GM12878 (cell line): ENCODE results near the gene IFI30. TPM values are rescaled to one million over a fixed set of nuclear protein-coding genes. Genes with fewer than 3 reads are reported as not detected.
A peak's percentile ranks its signal among the peaks of the same experiment; 100 is the strongest.

Experiments used
- ATAC-seq: fragments of 200-7000 bp; cut with Tn5 transposase; 3 replicates; pipeline ENCODE4 v1.9.1; 2020; ENCODE audit warnings: mild to moderate bottlenecking, moderate library complexity
- BruUV-seq: library from RNA; stranded (reverse); fragments of 400-500 nt; replicated peaks from 2 replicates; lab custom pipeline; 2021; lab: Mats Ljungman, UMichigan
- CTCF ChIA-PET: fragments of 300-600 bp; sonication (Branson Sonifier 250); formaldehyde crosslinking; extraction: SDS; loops from one replicate; lab custom pipeline; 2021; ENCODE audit warnings: inconsistent platforms; lab: Yijun Ruan, JAX
- POLR2A ChIA-PET: fragments of 350-600 bp; formaldehyde crosslinking; extraction: SDS; loops from one replicate; lab custom pipeline; 2021; ENCODE audit warnings: inconsistent platforms; lab: Charles Lee
- RAD21 ChIA-PET: fragments of 300-600 bp; sonication (Branson Sonifier 250); formaldehyde crosslinking; loops from one replicate; lab custom pipeline; 2023; ENCODE audit warnings: antibody characterized with exemption; ENCODE audit not compliant: unreplicated experiment; lab: Charles Lee
- SMC1A ChIA-PET: fragments of 300-600 bp; sonication (Branson Sonifier 250); formaldehyde crosslinking; loops from one replicate; lab custom pipeline; 2023; ENCODE audit not compliant: unreplicated experiment, uncharacterized antibody; lab: Charles Lee
- DNase-seq: peaks from one replicate; pipeline ENCODE4 v3.0.0-alpha.2; 2011; ENCODE audit warnings: low read depth, low spot score
- FAIRE-seq: peaks from 3 replicates; lab custom pipeline; 2011; peaks lifted over from hg19 to GRCh38; lab: Jason Lieb, UNC
- H2AFZ ChIP-seq: 2 replicates; pipeline ENCODE4 v1.6.0; 2011; ENCODE audit warnings: low read depth, low read length, control low read depth; ENCODE audit not compliant: control insufficient read depth
- H3K27ac ChIP-seq: 2 replicates; pipeline ENCODE4 v1.5.1; 2011; ENCODE audit warnings: control low read depth; ENCODE audit not compliant: control insufficient read depth, insufficient read depth
- H3K27me3 ChIP-seq, 2 experiments: replicated peaks in 1 of 2; 2 replicates each; pipeline versions ENCODE4 v1.6.0 to v1.6.1; 2011; ENCODE audit warnings: low read length in 1 of 2; ENCODE audit not compliant: control insufficient read depth in 2 of 2, insufficient read depth in 2 of 2
- H3K36me3 ChIP-seq, 2 experiments: 2 replicates each; pipeline ENCODE4 v1.5.1; 2011; ENCODE audit warnings: low read length in 1 of 2; ENCODE audit not compliant: control insufficient read depth in 2 of 2, insufficient read depth in 2 of 2
- H3K4me1 ChIP-seq: 2 replicates; pipeline ENCODE4 v1.6.1; 2011; ENCODE audit warnings: mild to moderate bottlenecking, low read length, moderate library complexity, mixed read lengths; ENCODE audit not compliant: control insufficient read depth, insufficient read depth
- H3K4me2 ChIP-seq: 2 replicates; pipeline ENCODE4 v1.6.0; 2011; ENCODE audit warnings: control low read depth; ENCODE audit not compliant: control insufficient read depth, insufficient read depth
- H3K4me3 ChIP-seq: fragments of 200-600 bp; sonication (generic); 2 replicates; pipeline ENCODE4 v1.5.1; 2016
- H3K79me2 ChIP-seq: 2 replicates; pipeline ENCODE4 v1.6.0; 2011; ENCODE audit warnings: low read length; ENCODE audit not compliant: control insufficient read depth, insufficient read depth
- H3K9ac ChIP-seq: 2 replicates; pipeline ENCODE4 v1.8.0; 2011; ENCODE audit warnings: low read length, control low read depth, mixed read lengths; ENCODE audit not compliant: control insufficient read depth, insufficient read depth
- H3K9me3 ChIP-seq: replicated peaks from 3 replicates; pipeline ENCODE4 v1.5.1; 2011; ENCODE audit warnings: mild to moderate bottlenecking, low read length; ENCODE audit not compliant: control insufficient read depth, insufficient read depth
- H4K20me1 ChIP-seq: 2 replicates; pipeline ENCODE4 v1.6.0; 2011; ENCODE audit not compliant: control insufficient read depth, insufficient read depth
- BMI1 ChIP-seq: fragments of 450-650 bp; IDR thresholded peaks from 2 replicates; pipeline ENCODE4 v1.6.1; 2016; ENCODE audit warnings: mild to moderate bottlenecking, moderate library complexity, borderline replicate concordance
- CHD4 ChIP-seq: fragments of 200-600 bp; sonication (generic); IDR thresholded peaks from 2 replicates; pipeline ENCODE4 v1.6.1; 2016; ENCODE audit warnings: mild to moderate bottlenecking
- JUNB ChIP-seq: IDR thresholded peaks from 2 replicates; pipeline ENCODE4 v1.6.1; 2016; ENCODE audit warnings: antibody characterized with exemption, mild to moderate bottlenecking
- MEF2B ChIP-seq: fragments of 450-650 bp; IDR thresholded peaks from 2 replicates; pipeline ENCODE4 v1.6.1; 2018; ENCODE audit warnings: mild to moderate bottlenecking, moderate library complexity; ENCODE audit not compliant: partially characterized antibody, poor library complexity, severe bottlenecking
- NFYB ChIP-seq: IDR thresholded peaks from 2 replicates; pipeline ENCODE4 v1.6.1; 2011; ENCODE audit warnings: low read depth, mild to moderate bottlenecking, low read length, improper control_type of control experiment, moderate library complexity; ENCODE audit not compliant: insufficient read depth
- POLR2A ChIP-seq: IDR thresholded peaks from 2 replicates; pipeline ENCODE4 v1.6.1; 2011; ENCODE audit warnings: low read depth, mild to moderate bottlenecking, low read length
- POLR2AphosphoS2 ChIP-seq: IDR thresholded peaks from 2 replicates; pipeline ENCODE4 v1.6.1; 2011; ENCODE audit warnings: low read depth, mild to moderate bottlenecking, low read length, improper control_type of control experiment, moderate library complexity
- POLR2AphosphoS5 ChIP-seq: IDR thresholded peaks from 2 replicates; pipeline ENCODE4 v1.6.1; 2011; ENCODE audit warnings: mild to moderate bottlenecking, low read length, inconsistent platforms
- POU2F2 ChIP-seq: IDR thresholded peaks from 3 replicates; pipeline ENCODE4 v1.6.1; 2011; ENCODE audit warnings: low read depth, mild to moderate bottlenecking, low read length, borderline replicate concordance
- RAD51 ChIP-seq: fragments of 450-650 bp; IDR thresholded peaks from 2 replicates; pipeline ENCODE4 v1.6.1; 2016; ENCODE audit warnings: moderate library complexity, mild to moderate bottlenecking, inconsistent platforms
- WGBS: methylation state at CpG from one replicate; pipeline ENCODE4 v1.1.6; 2016; ENCODE audit warnings: low lambda C conversion rate; ENCODE audit not compliant: insufficient replicate concordance, insufficient coverage; ENCODE audit errors: missing lambda C conversion rate; 5-methylcytosine and 5-hydroxymethylcytosine counted together
- in situ Hi-C: fragments of 300-500 bp; cut with MboI; formaldehyde crosslinking; loops from 9 replicates; pipeline ENCODE4 v1.14.3; 2018; ENCODE audit warnings: mixed read lengths
- intact Hi-C: fragments of 100-400 bp; cut with micrococcal nuclease; formaldehyde crosslinking; loops from one replicate; pipeline ENCODE4 v1.14.2; 2022; ENCODE audit not compliant: unreplicated experiment
- polyA plus RNA-seq, 11 experiments: library from polyadenylated mRNA; depleted of rRNA in 4 of 11; unstranded in 6 of 11; stranded (reverse) in 5 of 11; fragments of >200 nt; fragmentation: Nextera tagmentation in 4 of 11; fragmentation: Illumina TruSeq in 1 of 11; extraction: Ambion mirVana in 4 of 11; extraction: Trizol in 1 of 11; gene quantifications; 1 replicate in 1 of 11; 2 replicates in 10 of 11; pipeline versions ENCODE4 v1.2.1 to v1.2.3, GENCODE V29; 2011 to 2016; ENCODE audit warnings: inconsistent platforms in 2 of 11, missing spikeins in 2 of 11, low read depth in 1 of 11
- total RNA-seq, 4 experiments: library from RNA; depleted of rRNA in 3 of 4; stranded (reverse); fragments of >200 nt in 3 of 4; fragmentation: Illumina TruSeq in 1 of 4; extraction: Trizol in 1 of 4; gene quantifications; 2 replicates each; pipeline versions ENCODE4 v1.2.1 to v1.2.3, GENCODE V29; 2013 to 2021

The IFI30 gene
- total and polyA plus RNA-seq, 10 of the 15 experiments (the other 5 are each of a cell fraction or from before 2014, with no cell fraction given) = 221 to 1,112 (median 451) TPM

DNA sequence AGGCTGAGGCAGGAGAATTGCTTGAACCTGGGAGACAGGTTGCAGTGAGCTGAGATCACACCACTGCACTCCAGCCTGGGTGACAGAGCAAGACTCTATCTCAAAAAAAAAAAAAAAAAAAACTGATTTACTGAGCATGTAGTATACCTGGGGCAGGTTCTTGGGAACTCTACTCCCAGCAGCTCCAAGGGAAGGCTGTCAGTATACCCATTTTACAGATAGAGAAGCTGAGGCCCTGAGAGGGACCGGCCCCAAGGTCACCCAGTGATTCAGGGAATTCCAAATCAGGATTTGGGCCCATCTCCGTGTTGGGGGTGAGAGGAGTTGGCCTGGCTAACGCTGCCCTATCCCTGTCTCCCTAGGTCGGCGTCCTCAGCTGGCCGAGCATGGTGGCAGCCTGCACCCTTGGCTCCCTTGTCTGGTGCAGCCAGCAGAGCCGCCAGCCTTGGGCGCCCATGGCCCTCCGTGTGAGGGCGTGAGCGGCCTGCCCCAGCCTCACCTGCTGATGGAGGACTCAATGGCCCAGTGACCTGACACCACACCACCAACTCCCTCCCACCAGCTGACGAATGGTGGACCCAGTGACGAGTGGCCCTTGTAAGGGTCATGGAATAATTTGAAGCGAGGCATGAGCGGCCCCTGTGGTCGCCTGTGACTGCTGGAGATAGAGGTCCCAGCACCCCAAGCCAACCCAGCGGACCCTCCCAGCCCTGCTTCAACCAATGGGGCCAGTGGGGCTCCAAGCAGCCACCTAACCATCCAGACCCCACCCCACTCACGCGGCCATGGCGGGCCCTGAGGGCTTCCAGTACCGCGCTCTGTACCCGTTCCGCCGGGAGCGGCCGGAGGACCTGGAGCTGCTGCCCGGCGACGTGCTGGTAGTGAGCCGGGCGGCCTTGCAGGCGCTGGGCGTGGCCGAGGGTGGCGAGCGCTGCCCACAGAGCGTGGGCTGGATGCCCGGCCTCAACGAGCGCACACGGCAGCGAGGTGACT, 18.2 kb upstream of the IFI30 start:
- Histone ChIP-seq H3K4me1 (peaks cover 16% of the 10 kb centered on the region), H2AFZ (no peak overlapping the region), H3K27me3 (no peaks in the 10 kb centered on the region), H3K79me2 (peaks cover 11% of the 10 kb centered on the region), H3K9me3 (no peaks in the 10 kb centered on the region), H3K9ac (no peak overlapping the region), H3K36me3 (peaks cover 0 to 6% of the 10 kb centered on the region in 2 experiments; a peak in 3 of 4 replicates), H4K20me1 (no peaks in the 10 kb centered on the region), H3K4me3 (no peak overlapping the region), H3K4me2 (no peak overlapping the region), H3K27ac (no peak overlapping the region)
- ATAC-seq (no peak), DNase-seq (no peak), FAIRE-seq (no peak)
- ChIA-PET RAD21 (no interaction called here), CTCF (interaction anchor here (0.5 to 2.0 kb wide), 4 partner anchors 13 to 268 kb away, joined by 3 to 6 read pairs (median 4); no protein-coding TSS in a partner anchor), SMC1A (interaction anchor here (0.9 to 1.2 kb wide), 2 partner anchors 42 to 44 kb away, joined by 3 read pairs; no protein-coding TSS in a partner anchor), POLR2A (interaction anchor here (0.6 kb wide), 2 partner anchors 85 to 191 kb away, joined by 4 to 6 read pairs; no protein-coding TSS in a partner anchor)
- intact Hi-C loops = no loop called here
- TF ChIP-seq BMI1 = no peak
- peak; percentile 20; the same call in 1 of the 2 replicates for TF ChIP-seq POLR2A
- no peak for TF ChIP-seq POU2F2
- no peak for TF ChIP-seq CHD4
- WGBS = 95% methylated on average over 36 of the region's 43 CpGs
- BruUV-seq = no TSS peak
- in situ Hi-C loops = no loop called here

- Histone ChIP-seq H3K4me3 (no peak overlapping the region), H3K9me3 (no peaks in the 10 kb centered on the region), H3K36me3 (no peaks in the 10 kb centered on the region; a peak in 2 of 4 replicates), H4K20me1 (no peaks in the 10 kb centered on the region), H3K9ac (no peak overlapping the region), H3K27ac (no peak overlapping the region), H3K4me1 (peaks cover 17% of the 10 kb centered on the region), H3K27me3 (no peaks in the 10 kb centered on the region), H3K79me2 (peaks cover 11% of the 10 kb centered on the region), H3K4me2 (no peak overlapping the region), H2AFZ (no peak overlapping the region)
- intact Hi-C loops (no loop called here), in situ Hi-C loops (no loop called here)
- ChIA-PET POLR2A (no interaction called here), CTCF (interaction anchor here (1.1 to 2.0 kb wide), 2 partner anchors 12 to 36 kb away, joined by 5 to 6 read pairs; no protein-coding TSS in a partner anchor), RAD21 (no interaction called here), SMC1A (interaction anchor here (0.8 kb wide), 1 partner anchor 173 kb away, joined by 4 read pairs; no protein-coding TSS in a partner anchor)
- 88% methylated on average over 5 of the region's 6 CpGs for WGBS
- FAIRE-seq (no peak), DNase-seq (no peak), ATAC-seq (no peak)
- TF ChIP-seq NFYB (no peak), JUNB (no peak), MEF2B (no peak), RAD51 (no peak), POLR2AphosphoS2 (no peak), POLR2AphosphoS5 (no peak)
- BruUV-seq = no TSS peak
Measured at GRCh38 chr19:18156268-18156667, 17.3 kb upstream of the IFI30 start.
